Measurements from ENCODE around the gene RCOR2. TPM values are rescaled to one million over a fixed set of nuclear protein-coding genes. Genes with fewer than 3 reads are reported as not detected.

RCOR2 gene
- polyA plus RNA-seq, 3 donors: 10.4 to 11.8 (median 11.4) TPM

GRCh38 chr11:63929616-63930015 lies 12.7 kb upstream of the RCOR2 start:
- no peak for DNase-seq (ENCODE audit: low read depth in 3 of 3, low spot score in 2 of 3)

DNA sequence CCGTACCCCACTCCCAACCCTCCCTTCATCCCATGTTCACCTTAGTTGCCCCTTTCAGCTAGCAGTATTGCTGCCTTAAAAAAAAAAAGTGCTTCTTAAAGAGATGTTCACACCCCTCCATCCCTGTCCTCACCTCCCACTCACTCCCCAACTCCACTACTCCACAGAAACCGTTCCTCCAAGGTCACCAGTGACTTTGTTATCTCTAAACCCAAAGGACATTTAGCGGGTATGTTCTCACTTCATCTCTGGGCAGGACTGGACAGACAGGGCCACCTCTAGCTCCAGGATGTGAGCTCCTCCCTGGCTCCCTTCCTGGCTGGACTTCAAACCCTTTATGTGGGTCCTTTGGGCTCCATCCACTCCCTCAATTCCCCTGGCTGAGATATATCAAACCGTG lies 6.4 kb upstream of the RCOR2 start:
- DNase-seq (ENCODE audit: low read depth in 3 of 3, low spot score in 2 of 3): no peak

DNA sequence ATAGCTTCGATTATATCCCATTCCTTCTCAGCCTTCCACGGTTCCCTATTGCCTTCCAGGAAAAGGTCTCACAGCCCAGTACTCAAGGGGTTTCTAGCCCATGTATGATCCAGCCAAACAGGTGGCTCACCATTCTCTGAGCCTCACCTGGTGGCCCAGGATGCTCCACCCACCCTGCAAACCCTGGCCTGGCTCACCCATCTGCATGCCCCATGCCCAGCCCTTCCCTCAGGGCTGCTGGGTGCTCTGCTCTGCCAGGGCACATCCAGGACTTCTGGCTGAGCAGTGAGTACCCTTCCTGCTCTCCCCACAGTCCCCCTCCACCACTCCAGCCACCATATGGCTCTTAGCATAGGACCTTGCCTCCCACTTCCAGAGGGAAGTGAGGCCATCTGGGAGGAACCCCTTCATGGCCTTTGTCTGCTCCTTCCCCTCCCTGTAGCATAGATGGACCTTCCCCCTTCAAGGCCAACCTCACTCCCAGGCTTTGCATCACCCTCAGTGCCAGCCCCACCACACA lies 5.8 kb upstream of the RCOR2 start:
- DNase-seq (ENCODE audit: low read depth in 3 of 3, low spot score in 2 of 3): no peak

GRCh38 chr11:63920939-63921417 lies 4.0 kb upstream of the RCOR2 start:
- no peak for DNase-seq (ENCODE audit: low read depth in 3 of 3, low spot score in 2 of 3)

- DNase-seq (ENCODE audit: low read depth in 3 of 3, low spot score in 2 of 3): no peak
Observed at GRCh38 chr11:63920126-63920938, 3.4 kb upstream of the RCOR2 start.

GRCh38 chr11:63919267-63920125 lies 2.5 kb upstream of the RCOR2 start:
- no peak for DNase-seq (ENCODE audit: low read depth in 3 of 3, low spot score in 2 of 3)

DNA sequence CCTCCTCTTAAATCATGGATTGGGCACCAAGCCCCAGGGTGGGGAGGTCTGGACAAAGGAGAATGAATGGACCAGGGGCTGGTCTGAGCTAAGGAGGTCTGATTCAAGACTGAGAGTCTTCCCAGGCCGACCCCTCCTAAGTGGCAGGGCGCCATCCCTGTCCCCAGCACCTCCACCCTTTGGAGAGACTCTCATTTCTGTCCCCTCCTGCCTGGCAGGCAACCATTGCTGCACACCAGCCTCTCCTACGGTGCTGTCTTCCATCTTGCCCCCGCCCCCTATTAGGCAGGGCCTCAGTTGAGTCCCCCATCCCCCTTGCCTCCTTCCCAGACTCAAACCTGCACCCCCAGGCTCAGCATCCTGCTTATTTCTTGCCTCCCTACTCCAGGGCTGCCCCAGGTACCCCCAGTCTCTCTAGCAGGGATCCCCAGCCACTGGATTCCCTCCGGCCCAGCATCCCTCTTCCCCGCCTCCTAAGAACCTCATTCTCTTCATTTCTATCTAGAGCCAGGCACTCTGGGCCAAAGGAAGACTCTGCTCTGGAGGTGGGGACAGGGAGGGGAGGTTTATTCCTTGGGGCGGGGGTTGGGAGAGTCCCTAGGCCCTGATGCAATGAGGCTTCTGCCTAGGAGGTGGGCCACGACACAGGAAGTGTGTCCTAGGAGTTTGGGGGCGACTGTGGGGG lies 1.7 kb upstream of the RCOR2 start:
- DNase-seq (ENCODE audit: low read depth in 3 of 3, low spot score in 2 of 3): no peak

- no peak for DNase-seq (ENCODE audit: low read depth in 3 of 3, low spot score in 2 of 3)
Observed at GRCh38 chr11:63917692-63918506, 935 bp upstream of the RCOR2 start.

GRCh38 chr11:63915961-63916836 lies 765 bp downstream of the RCOR2 start:
- no peak for DNase-seq (ENCODE audit: low read depth in 3 of 3, low spot score in 2 of 3)

- no peak for DNase-seq (ENCODE audit: low read depth in 3 of 3, low spot score in 2 of 3)
Observed at GRCh38 chr11:63914896-63915691, 1.9 kb downstream of the RCOR2 start.

- no peak for DNase-seq (ENCODE audit: low read depth in 3 of 3, low spot score in 2 of 3)
Observed at GRCh38 chr11:63913866-63914830, 2.8 kb downstream of the RCOR2 start.

DNA sequence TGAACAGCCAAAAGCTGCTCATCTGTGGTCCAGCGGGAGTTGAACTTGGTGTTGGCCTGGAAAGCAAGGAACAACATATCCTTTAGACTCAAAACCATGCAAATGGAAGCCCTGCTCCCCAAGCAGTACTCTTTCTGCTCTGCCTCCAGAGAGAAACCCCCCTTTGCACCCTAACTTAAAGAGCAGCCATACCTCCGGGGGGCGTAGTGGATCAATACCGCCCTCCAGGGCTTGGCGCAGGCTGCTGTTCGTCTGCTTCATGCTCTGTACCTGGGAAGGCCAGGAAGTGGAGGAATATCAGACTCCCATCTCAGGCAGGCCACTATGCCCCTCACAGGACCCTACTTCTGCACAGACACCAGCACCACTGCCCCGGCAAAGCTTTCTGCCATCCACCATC lies 4.3 kb downstream of the RCOR2 start:
- DNase-seq (ENCODE audit: low read depth in 3 of 3, low spot score in 2 of 3): no peak

- DNase-seq (ENCODE audit: low read depth in 3 of 3, low spot score in 2 of 3): no peak
Observed at GRCh38 chr11:63911876-63912275, 5.1 kb downstream of the RCOR2 start.

- DNase-seq (ENCODE audit: low read depth in 3 of 3, low spot score in 2 of 3): no peak
Observed at GRCh38 chr11:63911440-63911839, 5.5 kb downstream of the RCOR2 start.

DNA sequence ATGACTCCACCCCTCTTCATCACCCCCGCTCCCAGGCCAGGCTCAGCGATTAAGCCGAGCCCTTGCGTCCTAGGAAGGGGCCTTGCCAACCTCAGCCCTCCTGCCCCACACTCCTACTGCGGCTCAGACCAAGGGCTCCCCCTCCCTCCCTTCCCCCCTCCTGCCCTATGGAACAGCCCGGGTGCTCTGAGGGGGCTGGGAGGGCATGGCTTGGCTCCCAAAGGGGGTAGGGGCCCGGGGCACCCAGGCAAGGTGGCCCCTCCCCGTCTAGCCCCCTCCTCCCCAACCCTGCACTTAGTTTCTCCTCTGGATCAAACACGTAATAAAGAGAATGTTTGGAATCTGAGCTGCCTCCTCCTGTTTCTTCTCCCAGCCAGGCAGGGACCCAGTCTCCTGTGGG lies 6.3 kb downstream of the RCOR2 start:
- DNase-seq (ENCODE audit: low read depth in 3 of 3, low spot score in 2 of 3): no peak

- no peak for DNase-seq (ENCODE audit: low read depth in 3 of 3, low spot score in 2 of 3)
Observed at GRCh38 chr11:63909591-63910506, 7.1 kb downstream of the RCOR2 start.
